ENCODE results near the gene TRAIP. TPM values are rescaled to one million over a fixed set of nuclear protein-coding genes. Genes with fewer than 3 reads are reported as not detected.

TRAIP gene
- total and polyA plus RNA-seq, 9 donors: 1.8 to 4.5 (median 2.8) TPM

GRCh38 chr3:49801160-49801559, 55.2 kb downstream of the TRAIP start:
- Histone ChIP-seq H3K27ac (no peak overlapping the region), H3K36me3 (no peaks in the 10 kb centered on the region), H3K4me3 (no peak overlapping the region), H3K27me3 (no peaks in the 10 kb centered on the region), H3K4me1 (ENCODE audit: insufficient read depth) (peaks cover 11% of the 10 kb centered on the region), H3K9me3 (no peaks in the 10 kb centered on the region)
- TF ChIP-seq EP300 (IDR thresholded peaks at IDR 0.05) (no peak), CTCF (IDR thresholded peaks at IDR 0.05) (no peak), POLR2A (IDR thresholded peaks at IDR 0.05) (no peak)
- intact Hi-C loops (cut with DNase I): loop anchor here in 1 of 4 donors (10.0 kb wide), 1 partner anchor 104 kb away; the partner anchor contains the start of gene MST1R
- DNase-seq: no peak
- WGBS, 3 donors: 76 to 83% (median 77%) methylated on average over 2 of the region's 2 CpGs

- TF ChIP-seq POLR2A (IDR thresholded peaks at IDR 0.05): no peak
- TF ChIP-seq CTCF (IDR thresholded peaks at IDR 0.05): no peak
- TF ChIP-seq EP300 (IDR thresholded peaks at IDR 0.05): no peak
- 58 to 60% (median 58%) methylated on average over 4 of the region's 4 CpGs for WGBS, 3 donors
- no peaks in the 10 kb centered on the region for H3K9me3 ChIP-seq
- no peak for DNase-seq
- intact Hi-C loops (cut with DNase I): loop anchor here in 1 of 4 donors (10.0 kb wide), 1 partner anchor 105 kb away; the partner anchor contains the start of gene MST1R
- H3K27me3 ChIP-seq: no peaks in the 10 kb centered on the region
- no peaks in the 10 kb centered on the region for H3K36me3 ChIP-seq
- H3K4me1 ChIP-seq (ENCODE audit: insufficient read depth): peaks cover 5% of the 10 kb centered on the region
- H3K4me3 ChIP-seq: no peak within 1 kb of the TSS
- H3K27ac ChIP-seq: no peak within 1 kb of the TSS
Measured at GRCh38 chr3:49799761-49800160, 56.6 kb downstream of the TRAIP start, which contains the start of gene CDHR4. Gene CDHR4, minus strand, starts transcription at chr3:49799873. Its CDS starts 61 bp downstream, at chr3:49799812.

- intact Hi-C loops (cut with DNase I): no loop called here
- H3K27ac ChIP-seq: no peak overlapping the region
- TF ChIP-seq EP300 (IDR thresholded peaks at IDR 0.05) (no peak), CTCF (IDR thresholded peaks at IDR 0.05) (no peak), POLR2A (IDR thresholded peaks at IDR 0.05) (no peak)
- no peak overlapping the region for H3K4me3 ChIP-seq
- H3K9me3 ChIP-seq: no peaks in the 10 kb centered on the region
- no peak for DNase-seq
- no peaks in the 10 kb centered on the region for H3K36me3 ChIP-seq
- peaks cover 5% of the 10 kb centered on the region for H3K4me1 ChIP-seq (ENCODE audit: insufficient read depth)
- H3K27me3 ChIP-seq: no peaks in the 10 kb centered on the region
- 71 to 85% (median 84%) methylated on average over 1 of the region's 1 CpG for WGBS, 3 donors
Measured at GRCh38 chr3:49799105-49799504, 57.3 kb downstream of the TRAIP start.

- Histone ChIP-seq H3K4me3 (no peak overlapping the region), H3K4me1 (ENCODE audit: insufficient read depth) (no peaks in the 10 kb centered on the region), H3K27ac (no peak overlapping the region), H3K27me3 (no peaks in the 10 kb centered on the region), H3K9me3 (no peaks in the 10 kb centered on the region), H3K36me3 (no peaks in the 10 kb centered on the region)
- no peak for DNase-seq
- WGBS, 3 donors: 83 to 85% (median 84%) methylated on average over 23 to 24 of the region's 24 CpGs
- intact Hi-C loops (cut with DNase I): no loop called here
- TF ChIP-seq EP300 (IDR thresholded peaks at IDR 0.05) (no peak), POLR2A (IDR thresholded peaks at IDR 0.05) (no peak), CTCF (IDR thresholded peaks at IDR 0.05) (no peak)
Measured at GRCh38 chr3:49794926-49795905, 61.1 kb downstream of the TRAIP start.
